Fibroblast of lung (primary cell): ENCODE results near the gene ZNF319. TPM values are rescaled to one million over a fixed set of nuclear protein-coding genes. Genes with fewer than 3 reads are reported as not detected.

ENCODE experiments used
- DNase-seq, 2 donors: peaks; one replicate each; pipeline versions ENCODE4 v3.0.0 to v3.0.0-alpha.2; 2010; ENCODE audit warnings: low read depth in 2 of 2
- H2AFZ ChIP-seq: 2 replicates; pipeline ENCODE4 v1.5.1; 2012; ENCODE audit warnings: low read length, control low read depth, inconsistent platforms
- H3K27ac ChIP-seq: 2 replicates; pipeline ENCODE4 v1.5.1; 2011; ENCODE audit warnings: low read length, control low read depth; ENCODE audit not compliant: insufficient read depth
- H3K27me3 ChIP-seq: 2 replicates; pipeline ENCODE4 v1.5.1; 2011; ENCODE audit warnings: mild to moderate bottlenecking, low read length; ENCODE audit not compliant: control insufficient read depth, insufficient read depth
- H3K36me3 ChIP-seq: 2 replicates; pipeline ENCODE4 v1.5.1; 2011; ENCODE audit warnings: low read length; ENCODE audit not compliant: control insufficient read depth, insufficient read depth
- H3K4me1 ChIP-seq: 2 replicates; pipeline ENCODE4 v1.5.1; 2011; ENCODE audit warnings: low read length; ENCODE audit not compliant: control insufficient read depth, insufficient read depth; ENCODE audit errors: extremely low read depth
- H3K4me2 ChIP-seq: 2 replicates; pipeline ENCODE4 v1.5.1; 2011; ENCODE audit warnings: low read length, control low read depth; ENCODE audit not compliant: insufficient read depth; ENCODE audit errors: extremely low read depth
- H3K4me3 ChIP-seq, 4 experiments: fragments of 200-600 bp in 1 of 4; sonication (generic) in 1 of 4; replicated peaks in 1 of 4; 2 replicates each; pipeline ENCODE4 v1.5.1; 2011 to 2016; ENCODE audit warnings: low read length in 4 of 4, low read depth in 3 of 4, mild to moderate bottlenecking in 3 of 4, control low read depth in 2 of 4, inconsistent platforms in 1 of 4, mixed read lengths in 1 of 4; ENCODE audit not compliant: insufficient read depth in 1 of 4; ENCODE audit errors: control extremely low read depth in 1 of 4
- H3K79me2 ChIP-seq: 2 replicates; pipeline ENCODE4 v1.5.1; 2012; ENCODE audit warnings: mild to moderate bottlenecking, low read length, inconsistent platforms; ENCODE audit not compliant: control insufficient read depth, insufficient read depth
- H3K9ac ChIP-seq: 2 replicates; pipeline ENCODE4 v1.5.1; 2011; ENCODE audit warnings: mild to moderate bottlenecking, low read length, control low read depth; ENCODE audit not compliant: insufficient read depth
- H3K9me3 ChIP-seq: 2 replicates; pipeline ENCODE4 v1.5.1; 2012; ENCODE audit warnings: low read depth, low read length; ENCODE audit not compliant: control insufficient read depth, insufficient read depth
- H4K20me1 ChIP-seq: 2 replicates; pipeline ENCODE4 v1.5.1; 2011; ENCODE audit warnings: low read length; ENCODE audit not compliant: control insufficient read depth, insufficient read depth; ENCODE audit errors: extremely low read depth
- EZH2 ChIP-seq: IDR thresholded peaks from 2 replicates; pipeline ENCODE4 v1.5.1; 2012; ENCODE audit warnings: low read length, control low read depth, mild to moderate bottlenecking; ENCODE audit errors: missing control alignments
- polyA plus RNA-seq, 2 donors: library from polyadenylated mRNA; depleted of rRNA in 1 of 2; stranded (reverse) in 1 of 2; unstranded in 1 of 2; fragments of >200 nt; gene quantifications; 2 replicates each; pipeline ENCODE4 v1.2.1, GENCODE V29; 2011 to 2012; ENCODE audit warnings: missing spikeins in 1 of 2
- total RNA-seq: library from RNA; depleted of rRNA; stranded (reverse); fragments of >200 nt; gene quantifications from 2 replicates; pipeline ENCODE4 v1.2.1, GENCODE V29; 2014
- TF ChIP-seq, protein P1 (sequence below), 2 donors: IDR thresholded peaks in 1 of 2; conservative IDR thresholded peaks in 1 of 2; 1 replicate in 1 of 2; 2 replicates in 1 of 2; pipeline ENCODE4 v1.5.1; 2011 to 2012; ENCODE audit warnings: low read length in 2 of 2, control low read depth in 1 of 2, inconsistent platforms in 1 of 2, low read depth in 1 of 2, mild to moderate bottlenecking in 1 of 2

The ZNF319 gene
- total and polyA plus RNA-seq, 2 donors (not counting 1 experiment from before 2014, with no cell fraction given) = 2.6 to 4.1 TPM

DNA sequence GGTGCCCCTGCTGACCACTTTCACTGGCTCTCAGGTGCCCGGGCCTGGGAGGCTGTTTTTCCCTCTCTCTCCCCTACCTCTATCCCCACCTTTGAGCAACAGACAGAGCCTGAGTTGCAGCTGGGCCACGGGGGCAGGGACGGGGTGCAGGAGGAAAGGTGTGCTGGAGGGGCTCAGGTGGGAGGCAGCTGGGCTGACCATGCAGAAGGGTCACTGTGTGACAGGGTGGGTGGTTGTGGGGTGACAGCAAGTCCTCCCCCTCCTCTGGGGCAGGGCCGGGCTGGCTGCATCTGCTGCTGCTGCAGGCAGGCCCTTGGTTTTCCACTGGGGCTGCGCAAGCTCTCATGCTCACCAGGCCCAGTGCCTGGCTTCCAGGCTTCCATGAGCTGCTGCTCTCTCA is 6.6 kb downstream of the ZNF319 start:
- H3K4me3 ChIP-seq = no peak overlapping the region
- no peak overlapping the region for H3K9ac ChIP-seq
- H3K4me1 ChIP-seq = no peaks in the 10 kb centered on the region
- peaks cover 16% of the 10 kb centered on the region for H3K36me3 ChIP-seq
- H3K27me3 ChIP-seq = no peaks in the 10 kb centered on the region
- no peak overlapping the region for H2AFZ ChIP-seq
- H3K9me3 ChIP-seq = no peaks in the 10 kb centered on the region
- H3K27ac ChIP-seq = no peak overlapping the region
- H3K4me2 ChIP-seq = no peak overlapping the region
- no peaks in the 10 kb centered on the region for H3K79me2 ChIP-seq
- no peak for DNase-seq
- H4K20me1 ChIP-seq = no peaks in the 10 kb centered on the region
- TF ChIP-seq, protein P1, sequence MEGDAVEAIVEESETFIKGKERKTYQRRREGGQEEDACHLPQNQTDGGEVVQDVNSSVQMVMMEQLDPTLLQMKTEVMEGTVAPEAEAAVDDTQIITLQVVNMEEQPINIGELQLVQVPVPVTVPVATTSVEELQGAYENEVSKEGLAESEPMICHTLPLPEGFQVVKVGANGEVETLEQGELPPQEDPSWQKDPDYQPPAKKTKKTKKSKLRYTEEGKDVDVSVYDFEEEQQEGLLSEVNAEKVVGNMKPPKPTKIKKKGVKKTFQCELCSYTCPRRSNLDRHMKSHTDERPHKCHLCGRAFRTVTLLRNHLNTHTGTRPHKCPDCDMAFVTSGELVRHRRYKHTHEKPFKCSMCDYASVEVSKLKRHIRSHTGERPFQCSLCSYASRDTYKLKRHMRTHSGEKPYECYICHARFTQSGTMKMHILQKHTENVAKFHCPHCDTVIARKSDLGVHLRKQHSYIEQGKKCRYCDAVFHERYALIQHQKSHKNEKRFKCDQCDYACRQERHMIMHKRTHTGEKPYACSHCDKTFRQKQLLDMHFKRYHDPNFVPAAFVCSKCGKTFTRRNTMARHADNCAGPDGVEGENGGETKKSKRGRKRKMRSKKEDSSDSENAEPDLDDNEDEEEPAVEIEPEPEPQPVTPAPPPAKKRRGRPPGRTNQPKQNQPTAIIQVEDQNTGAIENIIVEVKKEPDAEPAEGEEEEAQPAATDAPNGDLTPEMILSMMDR (conservative IDR thresholded peaks at IDR 0.05 in 1 of 2, IDR thresholded peaks at IDR 0.05 in 1 of 2; ENCODE audit: low read depth in 1 of 2, low read length in 2 of 2) = no peak
- TF ChIP-seq EZH2 = no peak

DNA sequence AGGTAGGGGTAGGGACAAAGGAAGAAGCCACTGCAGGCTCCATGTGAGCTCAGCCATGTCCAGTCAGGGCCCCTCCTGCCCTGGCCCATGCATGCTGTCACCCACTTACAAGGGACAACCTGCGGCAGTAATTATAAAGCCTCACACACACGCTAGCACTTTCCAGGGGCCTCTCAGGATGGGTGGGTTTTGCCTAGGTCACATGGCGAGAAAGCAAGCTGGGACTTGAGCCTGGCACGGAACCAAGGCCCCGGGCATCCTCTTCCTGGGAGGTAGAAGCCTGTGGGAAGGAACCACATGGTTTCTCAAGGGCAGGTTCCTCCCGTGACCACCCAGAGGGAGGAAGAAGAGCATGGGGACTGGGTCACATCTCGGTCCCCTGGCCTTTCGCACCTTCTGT is 7.0 kb downstream of the ZNF319 start:
- Histone ChIP-seq H4K20me1 (no peaks in the 10 kb centered on the region), H3K79me2 (no peaks in the 10 kb centered on the region), H3K9me3 (no peaks in the 10 kb centered on the region), H3K36me3 (peaks cover 16% of the 10 kb centered on the region), H2AFZ (no peak overlapping the region), H3K4me1 (no peaks in the 10 kb centered on the region), H3K9ac (no peak overlapping the region), H3K27ac (no peak overlapping the region), H3K27me3 (no peaks in the 10 kb centered on the region), H3K4me3 (no peak overlapping the region), H3K4me2 (no peak overlapping the region)
- DNase-seq = no peak
- TF ChIP-seq, protein P1 (conservative IDR thresholded peaks at IDR 0.05 in 1 of 2, IDR thresholded peaks at IDR 0.05 in 1 of 2; ENCODE audit: low read depth in 1 of 2, low read length in 2 of 2) = no peak
- TF ChIP-seq EZH2 = no peak

DNA sequence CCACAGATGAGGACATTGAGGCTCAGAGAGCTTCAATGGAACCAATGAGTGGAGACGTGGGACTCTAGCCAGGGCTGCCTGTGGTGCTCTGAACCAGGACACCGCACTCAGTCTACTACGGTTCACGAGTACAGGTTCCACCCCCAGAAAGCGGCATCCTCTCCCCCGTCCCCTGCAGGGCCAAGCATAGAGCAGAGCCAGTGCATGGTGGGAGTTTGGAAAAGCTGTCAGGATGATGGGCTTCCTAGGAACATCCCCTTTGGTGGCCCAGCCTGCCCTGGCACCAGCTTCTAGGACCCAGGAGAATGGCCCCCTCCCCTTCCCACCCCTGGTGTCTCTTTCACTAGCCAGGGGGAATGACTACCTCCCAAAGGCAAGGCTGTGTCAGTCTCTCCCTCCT is 8.4 kb downstream of the ZNF319 start:
- no peaks in the 10 kb centered on the region for H4K20me1 ChIP-seq
- H3K27ac ChIP-seq = no peak overlapping the region
- no peaks in the 10 kb centered on the region for H3K27me3 ChIP-seq
- H3K9ac ChIP-seq = no peak overlapping the region
- H3K4me1 ChIP-seq = no peaks in the 10 kb centered on the region
- H3K4me3 ChIP-seq = no peak overlapping the region
- TF ChIP-seq, protein P1 (conservative IDR thresholded peaks at IDR 0.05 in 1 of 2, IDR thresholded peaks at IDR 0.05 in 1 of 2; ENCODE audit: low read depth in 1 of 2, low read length in 2 of 2) = no peak
- TF ChIP-seq EZH2 = no peak
- peaks cover 10% of the 10 kb centered on the region for H3K36me3 ChIP-seq
- H3K4me2 ChIP-seq = no peak overlapping the region
- H3K9me3 ChIP-seq = no peaks in the 10 kb centered on the region
- no peaks in the 10 kb centered on the region for H3K79me2 ChIP-seq
- no peak for DNase-seq
- H2AFZ ChIP-seq = no peak overlapping the region
